DMS53 (cell line): ENCODE data around the gene PPEF2.

Source experiments
- DNase-seq: peaks from one replicate; lab custom pipeline; 2025; lab: John Stamatoyannopoulos, UW

Gene PPEF2

DNA sequence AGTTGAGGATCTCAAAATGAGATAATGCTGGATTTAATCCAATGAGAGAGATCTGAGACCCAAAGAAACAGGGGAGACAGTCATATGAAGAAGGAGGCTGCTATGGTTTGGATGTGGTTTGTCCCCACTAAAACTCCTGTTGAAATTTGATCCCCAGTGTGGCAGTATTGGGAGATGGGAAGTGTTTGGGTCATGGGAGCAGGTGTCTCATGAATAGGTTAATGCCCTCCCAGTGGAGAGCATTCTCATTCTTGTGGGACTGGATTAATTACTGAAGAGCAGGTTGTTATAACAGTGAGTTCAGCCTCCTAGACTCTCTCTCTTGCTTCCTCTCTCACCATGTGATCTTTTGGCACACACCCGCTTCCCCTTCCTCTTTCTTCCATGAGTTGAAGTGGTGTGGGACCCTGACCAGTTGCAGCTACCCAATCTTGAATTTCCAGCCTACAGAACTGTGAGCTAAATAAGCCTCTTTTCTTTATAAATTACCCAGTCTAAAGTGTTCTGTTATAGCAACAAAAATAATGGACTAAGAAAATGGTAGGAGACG, 70.3 kb downstream of the PPEF2 start:
- DNase-seq: peak; percentile 27

DNA sequence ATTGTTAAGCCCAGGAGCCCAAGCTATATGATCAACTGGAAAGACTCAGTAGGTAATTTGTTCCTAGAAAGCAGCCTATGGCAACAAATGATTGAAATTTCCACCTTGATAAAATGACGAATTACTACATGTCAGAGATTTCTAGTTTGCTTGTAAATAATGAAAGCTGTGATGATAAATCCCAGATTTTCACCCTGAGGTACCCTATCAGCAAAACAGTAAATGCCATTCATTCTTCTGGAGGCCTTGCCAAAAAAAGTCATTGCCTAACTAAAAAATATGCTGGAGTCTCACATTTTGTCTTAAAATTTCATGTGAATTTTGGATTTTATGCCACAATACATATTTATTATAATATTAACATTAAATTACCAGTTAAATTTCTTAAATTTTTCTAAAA, 71.3 kb downstream of the PPEF2 start:
- no peak for DNase-seq

DNA sequence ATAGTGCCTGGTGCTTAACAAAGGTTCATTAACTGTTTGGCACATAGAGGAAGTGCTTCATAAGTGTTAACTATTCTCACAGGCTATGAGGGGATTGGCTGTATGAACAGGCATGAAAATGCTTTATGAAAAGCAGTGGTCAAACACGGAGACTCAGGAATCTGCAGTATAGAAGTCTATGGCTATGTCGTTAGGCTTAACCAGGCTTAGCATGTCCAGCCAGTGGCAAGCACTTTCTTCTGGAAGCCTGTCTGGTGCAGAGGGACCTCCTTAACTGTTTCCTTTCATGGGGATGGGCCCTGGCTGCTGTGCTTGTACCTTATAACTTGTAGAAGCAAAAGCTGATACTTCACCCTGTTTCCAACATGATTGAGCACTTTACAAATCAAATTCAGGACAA, 78.4 kb downstream of the PPEF2 start:
- DNase-seq: no peak

DNA sequence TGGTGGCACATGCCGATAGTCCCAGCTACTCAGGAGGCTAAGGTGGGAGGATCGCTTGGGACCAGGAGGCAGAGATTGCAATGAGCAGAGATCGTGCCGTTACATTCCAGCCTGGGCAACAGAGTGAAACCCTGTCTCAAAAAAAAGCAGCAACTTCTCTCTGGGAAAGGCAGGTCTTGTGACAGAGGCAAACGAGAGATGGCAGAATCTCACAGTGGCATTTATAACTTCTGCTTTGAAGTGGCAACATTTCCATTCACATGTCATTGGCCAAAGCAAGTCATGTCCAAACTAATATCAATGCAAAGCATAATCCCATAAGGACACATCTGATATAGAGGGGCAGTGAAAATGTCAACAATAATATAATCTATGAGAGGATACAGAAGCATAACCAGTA, 79.8 kb downstream of the PPEF2 start:
- no peak for DNase-seq

DNA sequence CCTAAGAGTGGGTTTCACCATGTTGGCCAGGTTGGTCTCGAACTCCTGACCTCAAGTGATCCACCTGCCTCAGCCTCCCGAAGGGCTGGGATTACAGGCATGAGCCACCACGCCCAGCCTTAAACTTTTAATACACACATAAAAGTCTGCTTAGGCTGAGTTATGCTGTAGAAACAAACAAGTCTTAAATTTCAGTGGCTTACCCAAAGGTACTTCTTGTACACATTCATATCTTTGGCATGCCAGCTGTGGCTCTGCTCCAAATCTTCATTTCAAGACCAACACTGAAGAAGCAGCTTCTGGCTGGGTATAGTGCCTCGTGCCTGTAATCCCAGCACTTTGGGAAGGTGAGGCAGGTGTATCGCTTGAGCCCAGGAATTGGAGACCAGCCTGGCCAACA, 80.3 kb downstream of the PPEF2 start:
- no peak for DNase-seq

DNA sequence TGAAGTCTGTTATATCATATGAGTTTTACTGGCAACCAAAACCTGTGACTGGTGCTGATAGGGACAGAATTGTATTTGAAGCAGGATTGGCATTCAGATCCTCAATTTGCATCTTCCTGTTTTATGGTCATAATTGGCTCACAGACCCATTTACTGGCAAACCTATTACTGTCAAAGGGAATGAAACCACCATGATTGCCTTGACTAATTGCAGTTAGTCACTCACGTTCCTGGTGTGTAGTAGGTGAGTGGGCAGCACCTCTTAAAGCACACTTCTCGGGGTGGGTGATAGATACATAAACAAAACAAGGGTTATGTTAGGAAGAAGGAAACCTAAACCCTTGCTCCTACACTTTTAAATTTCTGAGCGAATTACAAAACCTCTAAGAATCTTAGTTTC, 81.0 kb downstream of the PPEF2 start:
- no peak for DNase-seq

DNA sequence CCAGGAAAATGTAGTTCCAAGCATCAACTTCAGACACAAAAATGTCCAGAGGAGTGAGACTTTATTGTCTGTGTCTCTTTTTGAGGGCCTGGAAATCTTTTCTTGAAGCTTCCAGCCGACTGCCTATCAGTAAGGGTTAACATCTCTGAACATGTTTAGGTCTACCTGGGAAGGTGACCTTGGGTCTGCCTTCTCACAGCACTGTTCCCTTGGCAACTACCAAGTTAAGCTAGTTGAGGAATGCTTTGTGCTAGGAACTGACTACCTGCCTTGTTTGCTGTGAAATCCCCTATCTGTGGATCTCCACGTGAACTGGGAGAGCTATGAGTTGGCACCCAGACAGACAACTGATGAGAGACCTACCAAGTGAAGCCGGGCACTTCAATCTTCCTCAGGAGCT, 81.6 kb downstream of the PPEF2 start:
- no peak for DNase-seq

DNA sequence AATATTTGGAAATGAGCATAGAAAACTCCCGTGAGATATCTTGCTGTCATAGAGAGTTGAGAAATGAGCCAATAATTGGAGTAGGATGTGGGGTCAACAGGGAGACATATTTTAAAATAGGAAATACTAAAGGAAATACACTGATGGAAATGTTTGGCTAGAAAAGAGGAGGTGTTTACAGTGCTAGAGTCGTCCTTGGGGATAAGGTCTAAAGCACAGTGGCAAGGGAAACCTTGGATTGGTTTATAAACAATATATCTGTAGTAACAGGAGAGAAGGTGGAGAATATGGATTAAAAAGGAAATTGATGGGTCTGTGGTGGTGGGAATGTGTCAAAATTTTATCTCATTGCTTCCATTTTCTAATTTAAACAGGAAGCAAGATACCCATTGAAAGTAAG, 82.1 kb downstream of the PPEF2 start:
- DNase-seq: no peak

DNA sequence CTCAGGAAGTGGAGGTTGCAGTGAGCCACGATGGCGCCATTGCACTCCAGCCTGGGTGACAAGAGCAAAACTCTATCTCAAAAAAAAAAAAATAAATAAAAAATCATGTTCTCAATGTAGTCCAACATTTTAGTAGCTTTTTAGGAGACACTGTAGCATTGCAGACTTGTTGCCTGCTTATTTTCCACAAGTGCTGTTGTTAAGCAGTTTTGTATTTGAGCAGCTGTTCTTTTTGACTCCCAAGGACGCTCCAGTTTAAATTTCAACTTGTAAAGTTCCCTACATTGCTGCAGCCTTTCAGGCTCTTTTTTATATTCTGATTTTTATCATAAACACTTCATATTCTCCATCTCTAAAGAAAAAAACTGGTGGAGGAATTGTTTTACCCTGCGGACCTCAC, 83.1 kb downstream of the PPEF2 start:
- DNase-seq: peak; percentile 5

DNA sequence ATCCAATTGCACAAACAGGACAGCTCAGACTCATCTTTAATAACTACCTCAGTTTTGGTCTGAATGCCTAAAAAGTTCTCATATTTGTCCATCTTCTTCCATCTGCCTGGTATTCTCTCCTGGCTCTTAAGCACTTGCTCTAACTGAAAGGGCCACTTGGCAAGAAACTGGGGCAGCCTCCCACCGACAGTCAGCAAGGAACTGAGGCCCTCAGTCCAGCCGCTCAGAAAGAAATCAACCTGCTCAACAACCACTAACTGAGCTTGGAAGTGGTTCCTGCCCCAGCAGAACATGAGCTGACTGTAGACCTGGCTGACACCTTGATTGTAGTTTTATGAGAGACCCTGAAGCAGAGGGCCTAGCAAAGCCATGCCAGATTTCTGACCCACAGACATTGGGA, 84.4 kb downstream of the PPEF2 start:
- DNase-seq: no peak
